GM19397 (cell line): ENCODE results near the gene MIOS.

Experiments used
- ATAC-seq: cut with Tn5 transposase; IDR thresholded peaks from one replicate; pipeline ENCODE4 v1.9.1; 2021; ENCODE audit warnings: mild to moderate bottlenecking, moderate library complexity; ENCODE audit not compliant: unreplicated experiment

Gene MIOS

GRCh38 chr7:7566651-7567611 is at the start of gene MIOS:
Gene MIOS, plus strand, starts transcription at chr7:7566884. Its CDS starts 5,592 bp downstream, at chr7:7572476.
- ATAC-seq, result peak; percentile 78

GRCh38 chr7:7517754-7518153 is 48.9 kb upstream of the MIOS start:
- ATAC-seq, result no peak

- ATAC-seq, result no peak
Observed at GRCh38 chr7:7519056-7519455, 47.6 kb upstream of the MIOS start.

- no peak for ATAC-seq
Observed at GRCh38 chr7:7519528-7519927, 47.2 kb upstream of the MIOS start.

- no peak for ATAC-seq
Observed at GRCh38 chr7:7521259-7521658, 45.4 kb upstream of the MIOS start.

- no peak for ATAC-seq
Observed at GRCh38 chr7:7522421-7522820, 44.3 kb upstream of the MIOS start.

- no peak for ATAC-seq
Observed at GRCh38 chr7:7524121-7524520, 42.6 kb upstream of the MIOS start.

- ATAC-seq, result no peak
Observed at GRCh38 chr7:7526006-7526405, 40.7 kb upstream of the MIOS start.

GRCh38 chr7:7527047-7527446 is 39.6 kb upstream of the MIOS start:
- no peak for ATAC-seq

GRCh38 chr7:7529328-7529727 is 37.4 kb upstream of the MIOS start:
- ATAC-seq, result no peak

GRCh38 chr7:7533831-7534430 is 32.8 kb upstream of the MIOS start:
- ATAC-seq, result no peak

- ATAC-seq, result no peak
Observed at GRCh38 chr7:7535691-7536090, 31.0 kb upstream of the MIOS start, which contains the start of gene COL28A1. Gene COL28A1, minus strand, starts transcription at chr7:7535873. Its CDS starts 2,998 bp downstream, at chr7:7532875.

GRCh38 chr7:7536396-7537019 is 30.2 kb upstream of the MIOS start:
- ATAC-seq, result no peak

GRCh38 chr7:7537711-7538110 is 29.0 kb upstream of the MIOS start:
- ATAC-seq, result no peak

- no peak for ATAC-seq
Observed at GRCh38 chr7:7539152-7539551, 27.5 kb upstream of the MIOS start.

GRCh38 chr7:7539711-7540110 is 27.0 kb upstream of the MIOS start:
- ATAC-seq, result no peak

- ATAC-seq, result no peak
Observed at GRCh38 chr7:7542251-7542835, 24.3 kb upstream of the MIOS start.

- no peak for ATAC-seq
Observed at GRCh38 chr7:7548407-7548806, 18.3 kb upstream of the MIOS start.

- no peak for ATAC-seq
Observed at GRCh38 chr7:7550663-7551062, 16.0 kb upstream of the MIOS start.

GRCh38 chr7:7552199-7552598 is 14.5 kb upstream of the MIOS start:
- no peak for ATAC-seq

- ATAC-seq, result no peak
Observed at GRCh38 chr7:7553386-7553785, 13.3 kb upstream of the MIOS start.
